GM13976 (cell line): ENCODE measurements around the gene CEACAM7.

ENCODE experiments used
- DNase-seq: peaks from one replicate; pipeline ENCODE4 v3.0.0; 2012; ENCODE audit warnings: low spot score
- in situ Hi-C: fragments of 300-500 bp; cut with MboI; formaldehyde crosslinking; loops from one replicate; pipeline ENCODE4 v1.12.0; 2022; ENCODE audit warnings: low sequenced_read_pairs, mixed read lengths, inconsistent platforms; ENCODE audit not compliant: unreplicated experiment
- TF ChIP-seq, protein P1 (sequence below): IDR thresholded peaks from 2 replicates; pipeline ENCODE4 v1.5.1; 2012; ENCODE audit warnings: borderline replicate concordance, mild to moderate bottlenecking; ENCODE audit not compliant: insufficient read depth; ENCODE audit errors: extremely low read depth, missing control alignments, control extremely low read depth

Gene CEACAM7

DNA sequence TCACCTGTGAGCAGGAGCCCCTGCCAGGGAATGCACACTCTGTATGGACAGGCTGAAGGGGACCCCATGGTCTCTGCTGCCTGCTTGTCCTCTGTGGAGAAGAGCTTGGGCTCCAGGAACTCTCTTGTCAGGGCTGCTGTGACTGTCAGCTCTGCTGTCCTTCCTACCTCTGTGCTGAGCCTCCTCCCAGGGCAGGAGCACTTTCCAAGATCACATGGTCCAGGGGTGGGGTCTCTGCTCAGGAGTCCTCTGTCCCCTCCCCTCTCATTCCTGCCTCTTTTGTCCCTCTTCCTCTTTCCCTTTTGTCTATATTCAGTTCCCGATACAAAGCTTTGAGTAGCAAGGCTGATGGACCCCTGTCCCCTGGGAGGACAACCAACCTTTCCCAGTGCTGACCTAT lies at the start of gene CEACAM7:
TSS of gene CEACAM7 (minus strand) at position 173 of the 400 bp plus-strand sequence. CDS start at position 68, 105 bp downstream.
- no peak for DNase-seq
- in situ Hi-C loops: no loop called here

GRCh38 chr19:41735071-41735600 lies 47.1 kb upstream of the CEACAM7 start:
- in situ Hi-C loops: no loop called here
- DNase-seq: no peak

More for the DNA sequence above, at the start of gene CEACAM7:
- TF ChIP-seq, protein P1, sequence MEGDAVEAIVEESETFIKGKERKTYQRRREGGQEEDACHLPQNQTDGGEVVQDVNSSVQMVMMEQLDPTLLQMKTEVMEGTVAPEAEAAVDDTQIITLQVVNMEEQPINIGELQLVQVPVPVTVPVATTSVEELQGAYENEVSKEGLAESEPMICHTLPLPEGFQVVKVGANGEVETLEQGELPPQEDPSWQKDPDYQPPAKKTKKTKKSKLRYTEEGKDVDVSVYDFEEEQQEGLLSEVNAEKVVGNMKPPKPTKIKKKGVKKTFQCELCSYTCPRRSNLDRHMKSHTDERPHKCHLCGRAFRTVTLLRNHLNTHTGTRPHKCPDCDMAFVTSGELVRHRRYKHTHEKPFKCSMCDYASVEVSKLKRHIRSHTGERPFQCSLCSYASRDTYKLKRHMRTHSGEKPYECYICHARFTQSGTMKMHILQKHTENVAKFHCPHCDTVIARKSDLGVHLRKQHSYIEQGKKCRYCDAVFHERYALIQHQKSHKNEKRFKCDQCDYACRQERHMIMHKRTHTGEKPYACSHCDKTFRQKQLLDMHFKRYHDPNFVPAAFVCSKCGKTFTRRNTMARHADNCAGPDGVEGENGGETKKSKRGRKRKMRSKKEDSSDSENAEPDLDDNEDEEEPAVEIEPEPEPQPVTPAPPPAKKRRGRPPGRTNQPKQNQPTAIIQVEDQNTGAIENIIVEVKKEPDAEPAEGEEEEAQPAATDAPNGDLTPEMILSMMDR: no peak

GRCh38 chr19:41734585-41734984 lies 46.5 kb upstream of the CEACAM7 start:
- DNase-seq: no peak
- TF ChIP-seq, protein P1: no peak
- in situ Hi-C loops: no loop called here

More at GRCh38 chr19:41735071-41735600, 47.1 kb upstream of the CEACAM7 start:
- TF ChIP-seq, protein P1: no peak

DNA sequence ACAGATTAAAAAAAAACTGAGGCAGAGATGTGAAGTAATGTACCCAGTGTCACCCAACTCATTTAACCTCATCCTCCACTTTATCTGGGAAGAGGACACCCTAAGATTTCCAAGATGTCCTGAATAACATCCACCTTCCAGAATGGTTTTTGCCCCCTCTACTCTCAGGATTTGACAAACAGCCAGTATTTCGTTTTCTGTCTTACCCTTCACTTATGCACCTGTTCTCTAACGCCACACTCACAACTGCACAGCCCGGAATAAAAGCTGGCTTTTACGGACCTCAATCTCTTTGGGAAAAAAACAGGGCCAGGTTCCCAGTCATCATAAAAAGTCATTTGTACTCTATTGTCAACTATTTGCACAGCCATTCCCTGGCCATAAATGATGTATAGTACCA lies 46.1 kb upstream of the CEACAM7 start:
- TF ChIP-seq, protein P1: no peak
- in situ Hi-C loops: no loop called here

GRCh38 chr19:41726493-41726892 lies 38.4 kb upstream of the CEACAM7 start:
- TF ChIP-seq, protein P1: no peak
- in situ Hi-C loops: no loop called here

More for the DNA sequence above, 46.1 kb upstream of the CEACAM7 start:
- no peak for DNase-seq

DNA sequence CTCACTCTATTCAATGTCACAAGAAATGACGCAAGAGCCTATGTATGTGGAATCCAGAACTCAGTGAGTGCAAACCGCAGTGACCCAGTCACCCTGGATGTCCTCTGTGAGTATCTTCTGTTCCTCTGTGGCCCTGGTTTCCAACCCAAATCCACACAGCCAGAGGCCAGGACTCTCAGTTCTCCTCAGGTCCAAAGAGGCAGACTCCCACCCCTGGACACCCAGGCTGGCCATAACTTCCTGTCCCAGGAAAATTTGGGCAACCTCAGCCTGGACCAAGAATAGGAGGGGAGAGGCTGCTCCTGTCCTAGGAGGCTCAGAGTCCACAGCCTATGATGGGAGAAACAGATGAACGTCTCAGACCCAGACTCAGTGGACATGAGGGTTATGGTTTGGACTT lies 32.0 kb upstream of the CEACAM7 start:
- TF ChIP-seq, protein P1: no peak
- in situ Hi-C loops: no loop called here
- no peak for DNase-seq

More at GRCh38 chr19:41726493-41726892, 38.4 kb upstream of the CEACAM7 start:
- no peak for DNase-seq
